NCI-H2171 (cell line): ENCODE data around the gene ORC3.
"Not testable (repeated sequence)": the region's sequence is repeated elsewhere in the genome, so short reads cannot be mapped to it uniquely, and the experiment has no call there.

ENCODE experiments used
- DNase-seq: peaks from one replicate; lab custom pipeline; 2025; lab: John Stamatoyannopoulos, UW

ORC3 gene

DNA sequence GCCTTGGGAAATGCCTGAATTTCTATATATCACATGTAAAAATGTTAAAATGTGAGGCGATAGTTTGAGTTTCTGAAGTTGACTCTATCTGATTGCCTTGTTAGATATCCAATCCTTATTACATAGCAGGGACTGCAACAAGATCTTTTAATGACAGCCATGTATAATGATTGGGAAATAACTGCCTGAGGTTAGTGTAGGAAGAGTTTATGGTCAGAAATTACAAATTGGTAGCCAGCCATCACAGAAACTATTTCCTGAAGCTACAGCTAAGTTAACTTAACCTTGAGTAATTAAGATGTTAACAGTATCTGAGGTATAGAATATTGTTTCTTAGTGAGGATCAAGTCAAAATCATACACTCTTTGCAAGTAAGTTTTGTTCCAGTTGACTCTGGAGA, 71.1 kb downstream of the ORC3 start:
- no peak for DNase-seq

- DNase-seq = no peak
Measured at GRCh38 chr6:87661503-87661902, 71.6 kb downstream of the ORC3 start.

DNA sequence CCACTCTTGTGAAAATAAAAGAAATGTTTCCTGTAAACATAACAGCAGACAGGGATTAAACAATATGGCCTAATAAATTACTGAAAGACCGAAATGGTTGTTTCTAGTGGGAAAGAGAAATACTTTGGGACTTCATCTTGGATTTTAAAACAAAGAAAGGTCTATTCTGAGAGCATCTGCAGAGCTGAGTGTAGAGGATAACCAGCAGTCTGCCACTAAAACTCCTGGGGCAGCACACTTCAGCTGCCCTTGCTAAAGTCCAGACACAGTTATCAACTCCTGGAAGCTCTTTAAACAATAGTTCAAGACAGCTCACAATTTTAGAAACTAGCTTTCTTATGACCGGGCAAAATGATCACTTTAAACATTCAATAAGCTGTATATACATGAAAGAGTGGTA, 73.5 kb downstream of the ORC3 start:
- DNase-seq = no peak

GRCh38 chr6:87664921-87665485, 75.1 kb downstream of the ORC3 start:
- DNase-seq = no peak

- no peak for DNase-seq
Measured at GRCh38 chr6:87667032-87667431, 77.1 kb downstream of the ORC3 start.

DNA sequence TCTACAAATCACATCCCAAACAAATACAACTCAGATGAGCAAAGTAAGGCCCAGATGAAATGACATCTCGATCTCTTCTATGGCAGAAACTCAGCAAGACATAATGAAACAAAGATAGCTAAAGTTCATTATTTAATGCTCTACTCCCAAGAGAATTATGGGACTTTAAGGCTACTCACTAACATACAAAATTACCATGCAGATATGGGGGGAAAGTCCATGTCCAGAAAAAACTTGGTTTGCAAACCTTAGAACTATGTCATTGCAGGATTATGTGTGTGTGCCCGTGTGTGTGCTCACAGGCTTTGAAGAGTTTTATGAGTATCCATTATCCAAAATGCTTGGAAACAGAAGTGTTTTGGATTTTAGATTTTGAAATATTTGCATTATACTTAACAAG, 78.1 kb downstream of the ORC3 start:
- no peak for DNase-seq

DNA sequence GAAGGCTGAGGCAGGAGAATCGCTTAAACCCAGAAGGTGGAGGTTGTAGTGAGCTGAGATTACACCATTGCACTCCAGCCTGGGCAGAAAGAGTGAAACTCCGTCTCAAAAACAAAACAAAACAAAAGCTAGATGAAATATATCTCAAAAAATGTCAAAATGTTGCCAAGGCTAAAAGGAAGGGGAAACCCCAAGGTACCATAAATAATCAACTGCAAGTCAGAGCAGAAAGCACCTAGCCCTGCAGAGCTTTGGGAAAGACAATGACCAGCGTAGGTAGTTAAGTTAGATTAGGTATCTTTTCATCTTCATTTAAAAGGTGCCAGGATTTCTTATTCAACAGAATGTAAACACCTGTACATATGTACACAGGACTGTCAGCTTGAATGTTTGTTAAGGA, 79.1 kb downstream of the ORC3 start:
- DNase-seq = no peak

- no peak for DNase-seq
Measured at GRCh38 chr6:87670707-87671106, 80.8 kb downstream of the ORC3 start.

DNA sequence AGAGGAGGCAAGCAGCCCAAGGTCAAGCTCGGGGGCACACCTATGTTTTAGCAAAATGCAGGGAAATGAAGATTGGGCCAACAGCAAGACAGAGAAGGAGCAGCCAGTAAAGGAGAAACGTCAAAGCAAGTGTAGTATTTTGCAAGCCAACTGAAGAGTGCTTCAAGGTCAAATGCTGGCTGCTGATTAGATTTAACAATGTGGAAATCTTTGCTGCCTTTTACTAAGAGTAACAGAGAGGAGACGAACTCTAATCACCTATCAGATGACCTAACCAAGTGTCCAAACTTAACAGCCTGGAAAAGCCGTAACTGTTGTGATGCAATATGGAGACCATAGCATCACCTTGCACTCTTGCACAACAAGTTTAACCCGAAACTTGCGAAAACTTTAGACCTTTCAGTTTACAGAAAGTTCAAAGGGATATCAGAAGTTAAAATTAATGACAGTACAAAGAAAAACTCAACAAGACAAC, 81.7 kb downstream of the ORC3 start:
- DNase-seq = no peak

DNA sequence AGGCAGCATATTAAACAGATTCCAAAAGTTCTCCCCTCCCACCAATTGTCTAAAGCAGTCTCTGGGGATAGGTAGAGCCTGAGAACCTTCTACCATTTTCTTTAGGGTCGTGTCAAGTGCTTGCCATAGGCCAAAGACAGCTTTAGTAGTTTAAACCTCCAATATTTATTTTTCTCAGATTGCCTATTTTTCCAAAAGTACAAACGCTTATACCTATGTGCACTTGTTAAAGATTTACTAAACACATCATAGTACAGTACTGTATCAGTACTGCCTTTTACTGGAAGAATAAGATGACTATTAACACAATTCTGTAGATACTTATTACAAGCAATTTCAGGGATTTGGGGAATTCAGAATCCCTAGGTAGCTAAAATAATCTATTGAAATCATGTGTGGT, 82.7 kb downstream of the ORC3 start:
- DNase-seq = no peak

GRCh38 chr6:87673237-87673636, 83.3 kb downstream of the ORC3 start:
- DNase-seq = no peak

GRCh38 chr6:87674290-87674689, 84.4 kb downstream of the ORC3 start:
- no peak for DNase-seq

DNA sequence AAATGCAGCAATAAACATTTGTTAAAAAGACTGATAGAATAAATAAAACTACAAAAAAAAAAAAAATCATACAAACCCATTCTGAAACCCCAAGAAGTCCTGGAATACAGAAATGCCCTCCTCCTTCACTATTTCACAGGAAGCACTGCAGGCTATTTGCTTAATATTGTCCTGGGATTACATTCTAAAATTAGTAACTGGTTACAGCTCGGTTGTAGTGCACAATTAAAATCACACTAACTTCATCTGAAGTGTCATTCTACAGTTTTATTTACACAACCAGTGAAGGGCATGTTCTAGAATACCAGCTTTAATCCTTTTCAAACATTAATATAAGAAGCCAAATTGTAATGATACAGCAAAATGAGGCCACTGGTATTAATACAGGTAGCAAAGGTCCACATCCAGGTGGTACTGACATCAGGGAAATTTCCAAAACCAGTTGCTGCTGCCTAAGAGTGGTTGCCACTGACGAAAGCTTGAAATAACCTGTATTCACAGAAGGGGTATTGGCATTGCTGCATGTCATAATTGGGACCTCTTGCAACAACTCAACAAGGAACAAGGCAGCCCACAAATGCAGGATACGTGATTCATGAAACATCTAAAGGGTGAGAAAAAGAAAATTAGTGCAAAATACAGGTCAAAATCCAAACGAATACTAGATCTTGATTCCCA, 85.2 kb downstream of the ORC3 start:
- no peak for DNase-seq

GRCh38 chr6:87682310-87682709, 92.4 kb downstream of the ORC3 start:
- no peak for DNase-seq

GRCh38 chr6:87683890-87684289, 94.0 kb downstream of the ORC3 start:
- no peak for DNase-seq

DNA sequence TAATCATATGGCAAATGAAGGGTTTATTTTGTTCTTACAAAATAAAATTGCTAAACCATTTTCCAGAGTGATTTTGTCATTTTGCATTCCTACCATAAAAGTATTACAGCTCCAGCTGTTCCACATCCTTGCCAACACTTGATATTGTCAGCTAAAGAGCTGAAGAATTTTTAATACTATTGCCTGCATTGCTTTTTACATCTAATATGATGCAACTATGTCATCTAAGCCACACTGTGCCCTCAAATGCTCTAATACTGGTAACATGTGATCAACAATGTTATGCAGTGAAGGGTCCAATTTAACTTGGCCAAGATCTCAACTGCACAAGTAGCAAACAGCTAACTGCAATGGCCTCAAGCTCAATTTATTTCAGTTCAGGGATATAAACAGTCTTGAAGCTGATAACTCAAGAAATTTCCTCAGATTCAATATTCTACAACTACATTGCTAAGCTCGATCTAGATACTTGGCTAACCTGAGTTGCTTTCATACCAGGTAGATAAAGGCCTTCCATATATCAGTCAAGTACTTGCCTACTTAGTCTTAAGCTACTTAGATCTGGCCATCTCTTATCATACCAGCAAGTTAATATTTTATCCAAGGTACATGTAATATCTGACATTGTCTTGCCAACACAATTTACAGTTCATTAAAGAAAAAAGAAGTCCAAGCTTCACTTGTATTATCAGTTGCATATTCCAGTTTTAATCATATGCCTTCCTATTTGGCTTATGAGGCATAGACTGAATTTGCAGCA, 95.1 kb downstream of the ORC3 start:
- no peak for DNase-seq

DNA sequence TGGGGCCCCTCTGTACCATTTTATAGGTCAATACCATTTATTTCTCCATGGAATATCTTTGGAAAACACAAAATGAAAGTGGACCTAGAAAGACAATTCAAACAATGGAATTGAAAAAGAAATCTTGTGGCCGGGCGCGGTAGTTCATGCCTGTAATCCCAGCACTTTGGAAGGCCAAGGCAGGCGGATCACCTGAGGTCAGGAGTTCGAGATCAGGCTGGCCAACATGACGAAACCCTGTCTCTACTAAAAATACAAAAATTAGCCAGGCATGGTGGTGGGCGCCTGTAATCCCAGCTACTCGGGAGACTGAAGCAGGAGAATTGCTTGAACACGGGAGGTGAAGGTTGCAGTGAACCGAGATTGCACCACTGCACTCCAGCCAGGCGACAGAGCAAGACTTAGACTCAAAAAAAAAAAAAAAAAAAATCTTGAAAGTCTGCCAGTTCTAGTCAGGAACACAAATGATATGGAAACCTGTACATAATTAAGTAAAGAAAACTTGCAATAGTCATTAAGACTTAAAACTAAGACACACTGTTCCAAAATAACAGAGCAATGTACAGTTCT, 96.8 kb downstream of the ORC3 start:
- not testable (repeated sequence) for DNase-seq

DNA sequence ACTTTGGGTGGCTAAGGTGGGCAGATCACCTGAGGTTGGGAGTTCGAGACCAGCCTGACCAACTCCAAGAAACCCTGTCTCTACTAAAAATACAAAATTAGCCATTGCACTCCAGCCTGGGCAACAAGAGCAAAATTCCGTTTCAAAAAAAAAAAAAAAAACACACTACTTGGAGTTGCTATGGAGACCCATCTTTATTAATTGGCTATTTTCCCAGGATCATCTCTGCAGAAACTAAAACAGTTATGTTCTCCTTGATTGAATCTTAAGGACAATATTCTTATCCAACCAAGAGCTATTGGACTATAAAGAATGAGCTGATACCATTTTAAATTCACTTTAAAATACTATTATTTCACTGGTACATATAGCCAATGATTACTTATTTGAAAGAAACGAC, 97.4 kb downstream of the ORC3 start:
- DNase-seq = no peak

GRCh38 chr6:87687893-87688292, 98.0 kb downstream of the ORC3 start:
- not testable (repeated sequence) for DNase-seq

DNA sequence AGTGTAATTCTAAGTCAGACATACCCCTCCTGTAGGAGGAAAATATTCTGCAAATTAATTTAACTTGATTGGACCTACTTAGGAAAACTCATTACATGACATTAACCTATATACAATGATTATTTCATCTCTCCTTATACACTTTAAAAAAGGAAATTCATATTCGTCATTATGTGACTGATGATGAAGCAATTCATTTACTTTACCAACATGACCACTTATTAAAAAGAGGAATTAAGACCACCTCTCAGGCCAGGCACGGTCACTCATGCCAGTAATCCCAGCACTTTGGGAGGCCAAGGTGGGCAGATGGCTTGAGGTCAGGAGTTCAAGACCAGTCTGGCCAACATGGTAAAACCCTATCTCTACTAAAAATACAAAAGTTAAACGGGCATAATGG, 100.5 kb downstream of the ORC3 start:
- no peak for DNase-seq

GRCh38 chr6:87692086-87692485, 102.2 kb downstream of the ORC3 start:
- no peak for DNase-seq

DNA sequence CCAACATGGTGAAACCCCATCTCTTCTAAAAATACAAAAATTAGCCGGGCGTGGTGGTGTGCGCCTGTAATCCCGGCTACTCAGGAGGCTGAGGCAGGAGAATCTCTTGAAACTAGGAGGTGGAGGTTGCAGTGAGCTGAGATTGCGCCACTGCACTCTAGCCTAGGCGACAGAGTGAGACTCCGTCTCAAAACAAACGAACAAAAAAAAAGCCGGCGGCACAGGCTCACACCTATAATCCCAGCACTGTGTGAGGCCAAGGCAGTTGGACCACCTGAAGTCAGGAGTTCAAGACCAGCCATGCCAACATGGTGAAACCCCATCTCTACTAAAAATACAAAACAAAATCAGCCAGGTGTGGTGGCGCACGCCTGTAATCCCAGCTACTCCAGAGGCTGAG, 106.9 kb downstream of the ORC3 start:
- not testable (repeated sequence) for DNase-seq
